ENCODE results near the gene PINK1. TPM values are rescaled to one million over a fixed set of nuclear protein-coding genes. Genes with fewer than 3 reads are reported as not detected.

Gene PINK1
- total RNA-seq, 1 experiment from 2014 or later: 17.0 TPM

- Histone ChIP-seq H2BK15ac (ENCODE audit: low read depth, low read length) (no peak overlapping the region), H3K79me1 (ENCODE audit: insufficient read depth, low read depth, low read length, poor library complexity, severe bottlenecking) (no peaks in the 10 kb centered on the region), H3K56ac (ENCODE audit: insufficient read length, low read depth, low read length) (no peak overlapping the region), H4K20me1 (ENCODE audit: control insufficient read depth, insufficient read depth, insufficient read length) (no peaks in the 10 kb centered on the region), H2AK5ac (ENCODE audit: insufficient read length, low read length) (no peak overlapping the region), H3K79me2 (ENCODE audit: insufficient read depth, low read length) (no peaks in the 10 kb centered on the region), H4K5ac (ENCODE audit: insufficient read length, low read depth, low read length) (no peak overlapping the region), H2BK12ac (ENCODE audit: insufficient read length, low read depth, low read length) (no peak overlapping the region), H3K23ac (ENCODE audit: insufficient read length, low read depth, low read length) (no peak overlapping the region), H3K4me1 (ENCODE audit: insufficient read depth, low read length) (peaks cover 5% of the 10 kb centered on the region; the same call in 1 of the 2 replicates), H2AFZ (ENCODE audit: low read length) (no peak overlapping the region), H3K9me3 (ENCODE audit: control insufficient read depth, low read depth, low read length) (no peaks in the 10 kb centered on the region), H3K27me3 (ENCODE audit: insufficient read depth, low read length) (no peaks in the 10 kb centered on the region), H2BK20ac (ENCODE audit: low read depth, low read length, poor library complexity, severe bottlenecking) (no peak overlapping the region), H4K91ac (ENCODE audit: insufficient read length, low read depth, low read length) (no peak overlapping the region), H3K18ac (ENCODE audit: insufficient read length, low read depth, low read length) (no peak overlapping the region), H3K14ac (ENCODE audit: insufficient read depth, low read length) (no peak overlapping the region), H3K4me2 (ENCODE audit: insufficient read depth, insufficient read length, low read length) (no peak overlapping the region), H3K9ac (ENCODE audit: extremely low read depth, insufficient read length, low read length) (no peak overlapping the region), H4K8ac (replicated peaks; ENCODE audit: insufficient read length, low read depth, low read length) (no peak overlapping the region), H3K4ac (ENCODE audit: low read depth, low read length) (no peak overlapping the region), H3K27ac (ENCODE audit: insufficient read length, low read depth, low read length) (no peak overlapping the region), H2BK120ac (ENCODE audit: low read depth, low read length, poor library complexity, severe bottlenecking) (no peak overlapping the region), H3K23me2 (ENCODE audit: insufficient read length, low read depth, low read length, poor library complexity, severe bottlenecking) (no peaks in the 10 kb centered on the region), H3T11ph (ENCODE audit: low read length) (no peak overlapping the region), H2BK5ac (ENCODE audit: insufficient read length, low read length) (no peak overlapping the region)
- DNase-seq: no peak
- TF ChIP-seq CTCF (conservative IDR thresholded peaks at IDR 0.05): no peak
- H3K27me3 Mint-ChIP-seq (ENCODE audit: low read depth): no peaks in the 10 kb centered on the region
- no peak overlapping the region for H3K27ac Mint-ChIP-seq
- no peaks in the 10 kb centered on the region for H3K9me3 Mint-ChIP-seq
- no CpG with 5 or more reads among the region's 3 CpGs for WGBS (ENCODE audit: extremely low coverage, insufficient read length, low lambda C conversion rate)
- H3K36me3 Mint-ChIP-seq (ENCODE audit: insufficient read depth in 1 of 3, low read depth in 3 of 3): no peaks in the 10 kb centered on the region
- peaks cover 26 to 32% of the 10 kb centered on the region in 2 experiments for H3K4me1 Mint-ChIP-seq
- no peak overlapping the region for H3K4me3 Mint-ChIP-seq
Measured at GRCh38 chr1:20616847-20617487, 16.3 kb upstream of the PINK1 start.
